Brain pericyte (primary cell): ENCODE measurements around the gene RPS6KC1.
A peak's percentile ranks its signal among the peaks of the same experiment; 100 is the strongest.
"Not testable (repeated sequence)": the region's sequence is repeated elsewhere in the genome, so short reads cannot be mapped to it uniquely, and the experiment has no call there.

ENCODE experiments used
- DNase-seq: peaks from one replicate; pipeline ENCODE4 v3.0.0-alpha.2; 2012; ENCODE audit warnings: low read depth, low spot score

RPS6KC1 gene

GRCh38 chr1:213154056-213154685 is 103.1 kb downstream of the RPS6KC1 start:
- no peak for DNase-seq

GRCh38 chr1:213159376-213159775 is 108.3 kb downstream of the RPS6KC1 start:
- DNase-seq: no peak

- not testable (repeated sequence) for DNase-seq
Measured at GRCh38 chr1:213160442-213160841, 109.4 kb downstream of the RPS6KC1 start.

- no peak for DNase-seq
Measured at GRCh38 chr1:213162338-213162737, 111.3 kb downstream of the RPS6KC1 start.

- DNase-seq: no peak
Measured at GRCh38 chr1:213162862-213163261, 111.8 kb downstream of the RPS6KC1 start.

- DNase-seq: no peak
Measured at GRCh38 chr1:213163278-213163711, 112.3 kb downstream of the RPS6KC1 start.

GRCh38 chr1:213164561-213164960 is 113.5 kb downstream of the RPS6KC1 start:
- DNase-seq: no peak

- DNase-seq: no peak
Measured at GRCh38 chr1:213166852-213167251, 115.8 kb downstream of the RPS6KC1 start.

GRCh38 chr1:213171711-213172110 is 120.7 kb downstream of the RPS6KC1 start:
- DNase-seq: no peak

GRCh38 chr1:213176341-213176740 is 125.3 kb downstream of the RPS6KC1 start:
- DNase-seq: no peak

GRCh38 chr1:213179784-213180183 is 128.7 kb downstream of the RPS6KC1 start:
- no peak for DNase-seq

GRCh38 chr1:213180833-213181232 is 129.8 kb downstream of the RPS6KC1 start:
- no peak for DNase-seq

- no peak for DNase-seq
Measured at GRCh38 chr1:213183036-213183672, 132.1 kb downstream of the RPS6KC1 start.

GRCh38 chr1:213186168-213186567 is 135.1 kb downstream of the RPS6KC1 start:
- no peak for DNase-seq

- DNase-seq: no peak
Measured at GRCh38 chr1:213192026-213192425, 141.0 kb downstream of the RPS6KC1 start.

GRCh38 chr1:213194383-213194782 is 143.3 kb downstream of the RPS6KC1 start:
- no peak for DNase-seq

- DNase-seq: no peak
Measured at GRCh38 chr1:213194855-213195254, 143.8 kb downstream of the RPS6KC1 start.

- DNase-seq: not testable (repeated sequence)
Measured at GRCh38 chr1:213196328-213197054, 145.4 kb downstream of the RPS6KC1 start.

GRCh38 chr1:213200630-213201029 is 149.6 kb downstream of the RPS6KC1 start:
- no peak for DNase-seq

- DNase-seq: peak; percentile 4
Measured at GRCh38 chr1:213201380-213202155, 150.5 kb downstream of the RPS6KC1 start.

- no peak for DNase-seq
Measured at GRCh38 chr1:213211201-213211600, 160.2 kb downstream of the RPS6KC1 start.

- not testable (repeated sequence) for DNase-seq
Measured at GRCh38 chr1:213219076-213219475, 168.0 kb downstream of the RPS6KC1 start.
